Midbrain (tissue), 1 donor: ENCODE results near the gene ELK3.

Source experiments
- DNase-seq: peaks from one replicate; lab custom pipeline; 2025; lab: John Stamatoyannopoulos, UW

ELK3 gene

DNA sequence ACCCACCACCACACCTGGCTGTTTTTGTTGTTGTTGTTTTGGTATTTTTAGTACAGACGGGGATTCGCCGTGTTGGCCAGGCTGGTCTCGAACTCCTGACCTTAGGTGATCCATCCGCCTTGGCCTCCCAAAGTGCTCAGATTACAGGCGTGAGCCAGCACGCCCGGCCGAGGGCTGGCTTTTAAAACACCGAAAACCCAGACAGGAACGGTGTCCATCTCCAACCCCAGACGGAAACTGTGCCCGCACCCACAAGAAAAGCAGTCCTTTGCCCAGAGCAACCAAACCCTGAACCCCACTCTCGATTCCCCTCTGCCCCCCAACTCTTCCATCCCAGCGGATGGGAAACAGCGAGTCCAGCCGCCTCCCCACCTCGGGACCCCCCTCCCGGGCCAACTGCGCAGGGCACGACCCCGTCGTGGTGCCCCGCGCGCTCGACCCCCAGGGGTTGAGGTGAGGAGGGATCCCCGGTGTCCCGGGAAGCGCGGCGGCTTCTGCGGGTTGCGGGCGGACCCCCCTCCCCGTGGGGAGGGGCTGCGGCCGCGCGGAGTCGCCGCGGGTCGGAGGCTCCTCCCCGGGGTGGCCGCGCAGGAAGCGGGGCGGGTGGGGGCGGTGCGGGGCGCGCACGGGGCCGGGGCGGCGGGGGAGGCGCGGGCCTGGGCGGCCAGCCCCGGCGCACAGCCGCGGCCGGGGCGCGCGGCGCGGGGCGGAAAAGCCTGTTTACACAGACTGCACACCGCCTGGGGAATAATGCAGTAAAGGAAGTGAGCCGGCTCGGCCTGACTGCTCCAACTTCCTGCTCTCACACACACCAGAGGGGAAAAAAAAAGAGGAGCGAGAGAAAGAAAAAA lies at the start of gene ELK3:
Gene ELK3, plus strand, starts transcription at position 651 of the 851 bp plus-strand sequence.
- DNase-seq: peak; percentile 50

DNA sequence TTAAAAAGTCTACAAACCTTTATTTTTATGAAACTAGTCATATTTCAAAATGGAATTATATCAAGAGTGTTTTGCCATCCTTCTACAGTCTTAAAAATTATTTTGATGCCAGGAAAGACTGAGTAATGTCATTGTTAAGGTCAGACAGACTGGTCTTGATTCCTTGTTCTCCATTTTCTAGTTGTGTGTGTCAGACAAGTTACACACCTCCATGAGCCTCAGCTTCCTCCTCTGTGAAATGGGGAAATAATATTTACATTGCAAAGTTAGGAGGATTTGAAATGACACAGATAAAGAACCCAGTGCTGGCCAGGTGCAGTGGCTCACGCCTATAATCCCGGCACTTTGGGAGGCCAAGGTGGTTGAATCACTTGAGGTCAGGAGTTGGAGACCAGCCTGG lies 47.4 kb upstream of the ELK3 start:
- DNase-seq: no peak

DNA sequence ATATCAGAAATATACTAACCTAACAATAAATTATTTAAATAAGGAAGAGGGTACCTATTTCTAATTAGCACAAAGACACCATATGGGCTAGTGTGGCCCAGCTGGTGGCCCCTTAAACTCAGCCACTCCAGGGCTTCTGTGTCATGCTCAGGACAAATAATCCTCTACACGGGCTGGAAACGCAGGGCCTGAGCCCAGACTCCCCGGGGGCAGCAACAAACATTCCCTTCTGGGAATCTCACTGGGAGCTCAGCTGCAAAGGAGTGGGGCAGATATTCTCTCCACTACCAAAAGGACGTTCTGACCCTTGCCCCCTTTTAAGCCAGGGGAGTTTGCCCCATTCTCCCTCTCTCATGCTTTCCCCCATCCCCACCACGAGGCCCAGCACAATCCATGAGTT lies 43.7 kb upstream of the ELK3 start:
- DNase-seq: no peak

DNA sequence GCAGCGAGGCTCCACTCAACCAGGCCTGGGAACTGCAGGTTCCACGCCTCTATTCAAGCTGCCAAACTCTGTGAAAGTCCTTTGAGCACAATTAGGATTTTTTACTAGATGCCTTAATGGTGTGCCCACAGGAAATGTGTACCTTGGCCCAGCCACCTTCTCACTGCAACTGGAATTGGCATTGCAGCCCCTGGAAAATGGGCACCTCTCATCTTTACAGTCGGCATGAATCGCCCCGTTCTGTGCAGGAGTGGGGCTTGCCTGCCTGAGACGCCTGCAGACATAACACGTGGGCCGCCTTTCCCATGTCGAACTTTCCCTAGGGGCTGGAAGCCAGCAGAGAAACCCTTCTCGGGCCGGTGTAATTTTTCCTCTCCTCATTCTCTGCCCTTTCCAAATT lies 42.0 kb upstream of the ELK3 start:
- no peak for DNase-seq

DNA sequence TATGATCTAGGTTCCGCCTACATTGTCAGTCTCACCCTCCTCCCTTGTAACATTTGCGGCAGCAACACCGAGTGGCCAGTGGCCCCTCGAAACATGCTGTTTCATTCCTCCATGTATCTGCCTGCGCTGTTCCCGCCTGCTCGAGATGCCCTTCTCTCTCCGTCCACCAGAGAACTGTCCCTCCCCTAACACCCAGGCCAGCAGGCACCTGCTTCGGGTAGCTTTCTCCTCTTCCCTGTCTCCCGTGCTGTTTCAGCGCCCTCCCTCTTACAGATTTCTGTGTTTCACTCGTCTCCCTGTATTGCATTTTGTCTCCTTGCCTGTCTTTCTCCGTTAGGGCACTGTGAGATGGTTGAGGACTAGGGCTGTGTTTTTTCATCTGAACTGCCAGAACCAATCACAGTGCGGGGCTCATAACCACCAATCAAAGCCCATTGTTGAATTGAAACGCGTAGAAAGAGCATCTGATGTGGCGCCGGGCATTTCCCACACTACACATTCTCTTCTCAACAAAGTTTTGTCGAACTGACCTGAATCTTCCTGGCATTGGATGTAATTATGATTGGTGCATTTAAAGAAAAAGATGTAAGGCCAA lies 40.9 kb upstream of the ELK3 start:
- DNase-seq: no peak

DNA sequence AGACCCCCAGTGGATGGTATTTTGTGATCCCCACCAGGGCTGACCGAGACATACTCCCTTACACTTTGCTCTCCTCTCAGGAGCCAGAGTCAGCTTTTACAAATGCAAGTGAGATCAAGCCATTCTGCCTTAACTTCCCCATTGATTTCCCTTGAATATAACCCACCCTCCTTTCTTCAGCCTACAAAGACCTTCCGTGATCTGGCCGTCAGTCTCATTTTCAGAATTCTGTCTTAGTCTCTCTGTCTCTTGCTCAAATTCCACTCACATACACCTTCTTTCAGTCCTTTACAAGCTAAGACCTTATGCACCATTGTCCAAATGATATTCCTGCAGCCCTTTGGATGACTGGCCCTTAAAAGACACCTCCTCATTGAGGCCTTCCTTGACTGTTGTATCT lies 39.0 kb upstream of the ELK3 start:
- DNase-seq: no peak

DNA sequence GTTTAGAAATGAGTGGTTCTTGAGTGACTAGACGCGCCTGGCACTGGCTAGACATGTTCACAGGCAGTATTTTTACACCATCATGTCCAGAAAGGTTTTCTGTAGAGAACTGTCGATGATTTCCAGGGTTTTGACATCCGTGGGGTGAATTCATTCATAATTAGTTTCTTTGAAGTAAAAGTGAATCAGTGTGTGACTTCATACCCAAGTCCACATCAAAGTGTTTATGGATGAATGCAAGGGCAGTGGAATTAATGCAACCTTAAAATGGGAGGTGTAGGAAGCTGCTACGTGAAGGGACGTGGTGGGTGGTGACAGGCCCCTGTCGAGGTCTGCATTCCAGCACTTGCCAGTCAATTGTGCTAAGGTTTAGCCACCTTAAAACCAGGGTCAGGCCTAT lies 38.4 kb upstream of the ELK3 start:
- no peak for DNase-seq

DNA sequence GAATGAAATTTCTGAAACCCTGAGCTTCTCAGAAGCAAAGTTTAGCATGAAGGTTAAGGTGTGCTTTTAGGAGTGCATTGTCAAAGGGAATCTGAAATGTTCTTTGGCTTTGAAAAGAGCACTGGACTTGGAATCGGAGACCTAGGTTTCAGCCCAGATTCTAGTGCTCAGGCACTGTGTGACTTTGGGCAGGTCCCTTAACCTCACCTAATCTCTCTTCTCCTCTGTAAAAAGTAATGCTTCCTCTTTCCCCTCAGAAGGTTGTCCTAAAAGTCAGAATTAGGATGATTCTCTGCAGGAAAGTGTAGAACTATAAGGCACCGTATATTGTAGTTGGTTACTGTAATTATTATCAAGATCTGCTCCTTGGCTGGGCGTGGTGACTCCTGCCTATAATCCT lies 38.0 kb upstream of the ELK3 start:
- no peak for DNase-seq

DNA sequence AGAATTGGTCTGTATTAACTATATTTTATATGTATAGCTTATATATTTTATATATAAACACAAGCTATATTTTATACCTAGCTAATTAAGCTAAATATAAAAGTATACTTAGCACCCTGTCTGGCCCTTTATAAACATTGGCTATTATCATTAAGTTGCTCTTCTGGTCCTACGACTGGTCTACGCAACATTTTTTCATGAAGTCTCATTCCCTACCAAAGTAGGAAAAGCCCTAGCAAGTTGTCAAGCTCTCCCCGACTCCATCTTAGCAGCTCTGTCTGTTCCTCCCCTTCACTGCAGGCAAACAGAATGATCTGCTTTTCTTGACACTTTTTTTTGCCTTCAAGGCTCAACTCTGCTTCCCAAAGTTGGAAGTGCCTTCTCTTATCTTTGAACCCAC lies 36.7 kb upstream of the ELK3 start:
- DNase-seq: no peak

DNA sequence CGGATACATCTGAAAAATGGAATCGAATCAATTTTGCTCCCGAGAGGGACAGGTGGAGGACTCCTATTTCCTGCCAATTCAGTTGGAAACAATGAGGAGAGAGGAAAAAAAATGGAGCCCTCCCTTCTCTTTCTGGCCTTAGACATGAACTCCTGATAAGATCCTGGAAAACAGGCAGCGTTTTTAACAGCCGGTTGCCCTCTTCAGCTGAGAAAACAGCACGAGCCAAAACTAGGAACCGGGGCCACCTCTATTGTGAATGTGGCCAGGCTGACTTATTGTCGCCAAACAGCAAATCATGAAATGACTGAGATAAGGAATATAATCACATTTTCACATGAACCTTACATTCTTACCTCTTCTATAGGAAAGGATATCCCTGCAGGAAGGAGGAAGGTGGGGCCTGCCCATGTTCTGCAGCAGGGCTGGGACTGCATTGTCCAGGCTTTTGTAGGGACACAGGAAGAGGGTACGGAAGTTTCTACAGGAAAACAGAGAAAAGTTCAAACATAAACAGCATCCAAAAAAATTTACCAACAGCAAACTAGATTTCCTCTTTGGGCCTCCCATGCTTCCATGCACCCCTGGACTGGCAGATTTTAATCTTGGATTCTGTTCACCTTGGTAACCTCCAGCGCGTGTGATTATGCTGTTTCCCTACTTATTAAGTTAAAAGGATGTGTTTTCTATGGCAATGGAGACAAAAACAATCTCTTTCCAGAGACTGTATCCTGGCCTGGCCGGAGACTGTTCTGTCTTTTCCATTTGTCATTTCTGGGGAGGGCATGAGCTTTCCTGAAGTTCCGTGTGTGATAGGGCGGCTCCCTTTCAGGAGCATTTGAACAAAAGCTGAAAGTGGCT lies 29.0 kb upstream of the ELK3 start:
- DNase-seq: no peak

DNA sequence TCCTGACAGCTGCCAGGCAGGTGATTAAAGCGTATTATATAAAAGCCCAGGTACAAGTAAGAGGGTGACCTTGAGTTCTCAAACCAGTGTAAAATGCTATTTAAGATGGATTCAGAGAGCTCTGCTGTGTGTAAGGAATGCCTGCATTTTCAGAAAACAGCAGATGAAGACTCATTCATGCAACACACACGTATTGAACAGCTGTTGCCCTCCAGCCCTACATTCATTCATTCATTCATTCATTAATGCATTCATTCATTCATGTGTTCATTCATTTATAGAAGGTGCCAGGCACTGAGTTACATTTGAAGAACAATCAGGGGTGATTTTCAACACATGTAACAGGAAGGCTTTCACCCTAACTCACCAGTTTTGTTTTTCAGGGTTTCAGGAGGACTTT lies 27.4 kb upstream of the ELK3 start:
- no peak for DNase-seq

DNA sequence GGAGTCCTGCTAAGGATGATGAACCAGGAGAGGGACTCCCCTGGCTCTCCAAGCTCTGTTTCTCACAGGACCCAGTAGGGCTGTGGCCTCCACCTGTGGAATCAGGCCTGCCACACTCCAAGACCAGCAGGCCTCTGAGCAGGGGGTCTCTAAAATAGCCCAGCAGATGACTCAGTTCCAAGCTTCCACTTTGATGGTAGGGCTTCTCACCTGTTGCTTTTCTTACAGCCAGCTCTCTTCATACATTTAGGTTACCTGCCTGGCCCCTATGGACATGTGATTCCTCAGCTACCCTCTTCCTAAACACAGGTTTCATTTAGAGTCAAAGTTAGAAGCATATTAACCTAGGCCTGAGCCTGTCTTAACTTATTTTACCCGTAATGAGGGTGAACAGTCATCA lies 26.7 kb upstream of the ELK3 start:
- DNase-seq: no peak

DNA sequence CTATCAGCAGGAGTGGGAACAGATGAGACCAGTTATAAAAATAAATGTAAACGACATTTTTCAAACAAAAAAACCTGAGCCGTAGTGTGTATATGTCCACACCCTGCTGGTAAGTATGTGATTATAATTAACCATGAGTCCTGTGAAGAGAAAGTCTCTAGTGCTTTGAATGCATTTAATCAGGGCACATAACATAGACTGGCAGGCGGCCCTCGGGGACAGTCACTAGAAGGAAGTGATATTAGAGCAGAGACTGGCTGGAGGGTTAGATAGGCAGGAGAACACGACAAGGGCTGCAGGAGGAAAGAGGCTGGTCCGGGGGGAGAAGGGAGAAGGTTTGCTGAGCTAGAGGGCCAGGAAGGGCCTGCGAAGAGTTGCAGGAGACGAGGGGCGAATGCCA lies 23.8 kb upstream of the ELK3 start:
- DNase-seq: no peak

DNA sequence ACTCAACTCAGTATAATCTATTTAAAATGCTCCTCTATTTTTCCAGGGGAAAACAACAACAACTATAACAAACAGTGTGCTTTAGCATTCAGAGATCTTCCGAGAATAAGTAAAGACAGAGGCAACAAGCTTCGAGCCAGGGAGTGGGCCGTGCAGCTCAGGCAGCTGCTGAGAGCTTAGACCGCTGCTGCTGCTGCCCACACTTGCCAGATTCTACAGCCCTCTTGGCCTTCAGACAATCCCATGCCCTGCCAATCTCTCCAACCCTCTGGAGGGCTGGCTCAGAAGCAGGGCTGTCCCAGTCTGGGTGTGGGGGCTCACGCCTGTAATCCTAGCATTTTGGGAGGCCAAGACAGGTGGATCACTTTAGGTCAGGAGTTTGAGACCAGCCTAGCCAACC lies 23.4 kb upstream of the ELK3 start:
- peak; percentile 10 for DNase-seq

DNA sequence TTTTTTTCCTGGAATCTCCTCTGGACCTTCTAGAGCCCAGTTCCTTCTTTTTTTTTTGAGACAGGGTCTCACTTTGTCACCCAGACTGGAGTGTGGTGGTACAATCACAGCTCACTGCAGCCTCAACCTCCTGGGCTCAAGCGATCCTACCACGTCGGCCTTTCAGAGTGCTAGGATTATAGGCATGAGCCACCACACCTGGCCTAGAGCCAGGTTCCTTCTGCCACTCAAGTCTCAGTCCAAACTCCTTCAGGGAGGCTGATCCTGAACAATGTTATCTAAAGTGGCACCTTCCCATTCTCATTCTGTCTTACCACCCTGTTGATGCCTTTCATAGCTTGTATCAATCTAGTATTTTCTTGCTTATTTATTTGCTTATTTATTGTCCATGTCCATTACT lies 22.3 kb upstream of the ELK3 start:
- no peak for DNase-seq

DNA sequence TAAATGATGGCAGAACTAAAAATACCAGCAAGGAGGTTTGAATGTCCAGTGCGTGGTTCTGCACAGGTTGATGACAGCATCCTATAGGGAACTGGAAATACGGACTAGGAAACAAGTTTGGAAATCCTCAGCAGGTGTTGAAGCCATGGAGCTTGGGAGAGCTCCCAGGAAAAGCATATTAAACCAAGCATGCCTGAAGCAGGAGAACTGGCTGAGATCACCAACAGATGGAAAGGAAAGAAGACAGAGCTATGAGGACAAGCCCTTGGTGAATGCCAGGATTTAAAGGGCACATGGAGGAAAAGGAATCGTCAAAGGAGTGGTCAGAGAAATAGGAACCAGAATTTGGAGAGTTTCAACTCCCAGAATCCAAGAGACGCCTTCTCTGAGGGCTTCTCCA lies 21.2 kb upstream of the ELK3 start:
- no peak for DNase-seq

DNA sequence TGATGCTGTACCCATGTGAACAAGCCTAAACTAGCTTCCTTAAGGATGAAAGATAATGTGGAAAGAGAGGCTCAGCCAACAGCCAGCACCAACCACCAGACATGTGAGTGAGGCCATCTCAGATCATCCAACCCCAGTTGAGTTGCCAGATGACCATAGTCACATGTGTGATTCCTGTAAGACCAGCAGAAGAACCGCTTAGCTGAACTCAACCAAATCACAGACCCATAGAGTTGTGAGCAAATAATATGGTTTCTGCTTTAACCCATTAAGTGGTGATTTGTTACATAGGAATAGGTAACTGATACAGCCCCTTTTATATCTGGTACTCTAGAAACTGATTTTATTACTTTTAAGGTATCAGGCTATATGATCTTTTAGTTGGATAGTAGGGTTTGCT lies 17.6 kb upstream of the ELK3 start:
- no peak for DNase-seq

DNA sequence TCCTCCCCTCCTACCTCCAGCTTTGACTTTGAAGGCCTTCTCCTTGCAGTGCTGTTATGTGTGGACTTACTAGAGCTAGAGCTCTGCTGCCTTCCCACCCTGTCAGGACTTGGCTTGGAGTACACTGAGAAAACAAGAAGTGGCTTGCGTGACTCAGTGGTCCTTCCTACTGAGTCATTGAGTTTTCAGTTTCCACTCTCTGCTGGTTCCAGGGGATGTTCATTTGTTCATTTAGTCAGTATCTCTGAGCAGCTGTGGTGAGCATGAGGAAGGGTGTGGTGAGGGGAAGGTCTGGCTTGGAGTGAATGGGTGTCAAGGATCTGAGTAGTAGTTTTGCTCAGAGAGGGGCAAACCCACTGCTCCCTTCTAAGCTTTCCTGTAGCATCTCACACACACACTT lies 17.2 kb upstream of the ELK3 start:
- no peak for DNase-seq

DNA sequence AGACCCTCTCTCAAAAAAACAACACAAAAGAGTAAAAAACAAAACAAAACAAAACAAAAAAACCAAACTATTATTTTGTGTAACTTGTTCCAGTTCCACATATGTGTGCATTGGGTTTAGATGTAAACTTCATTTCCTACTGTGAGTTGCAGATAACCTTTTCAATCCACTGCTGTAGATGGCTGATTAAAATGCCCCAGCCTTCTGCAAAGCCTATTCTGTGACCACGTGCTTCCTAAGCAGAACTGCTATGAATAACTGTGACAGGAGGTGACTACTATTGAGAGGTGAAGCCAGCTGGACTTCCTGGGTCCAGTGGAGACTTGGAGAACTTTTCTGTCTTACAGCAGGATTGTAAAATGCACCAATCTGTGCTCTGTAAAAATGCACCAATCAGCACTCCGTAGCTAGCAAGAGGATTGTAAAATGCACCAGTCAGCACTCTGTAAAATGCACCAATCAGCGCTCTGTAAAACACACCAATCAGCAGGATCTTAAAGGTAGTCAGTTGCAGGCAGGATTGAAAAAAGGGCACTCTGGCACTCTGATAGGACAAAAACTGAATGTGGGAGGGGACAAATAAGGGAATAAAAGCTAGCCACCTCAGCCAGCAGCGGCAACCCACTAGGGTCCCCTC lies 10.3 kb upstream of the ELK3 start:
- no peak for DNase-seq

DNA sequence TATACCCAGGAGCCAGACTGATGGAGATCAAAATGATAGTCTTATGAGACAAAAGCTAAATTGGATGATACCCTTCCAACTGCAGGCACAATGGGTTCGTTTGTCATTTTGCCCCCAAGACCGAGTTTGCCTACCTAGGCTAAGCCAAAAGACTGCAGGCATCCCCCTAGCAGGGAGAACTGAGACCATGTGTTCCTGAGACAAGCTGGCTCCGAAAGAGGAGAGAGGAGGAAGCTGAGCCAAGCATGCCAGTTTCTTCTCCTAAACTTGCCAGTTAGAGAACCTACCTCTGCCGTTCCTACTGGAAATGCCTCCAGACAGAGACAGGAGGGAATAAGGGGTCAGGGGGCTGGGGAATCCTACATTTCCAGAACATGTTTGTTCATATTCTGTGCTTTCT lies 8.3 kb upstream of the ELK3 start:
- DNase-seq: no peak

DNA sequence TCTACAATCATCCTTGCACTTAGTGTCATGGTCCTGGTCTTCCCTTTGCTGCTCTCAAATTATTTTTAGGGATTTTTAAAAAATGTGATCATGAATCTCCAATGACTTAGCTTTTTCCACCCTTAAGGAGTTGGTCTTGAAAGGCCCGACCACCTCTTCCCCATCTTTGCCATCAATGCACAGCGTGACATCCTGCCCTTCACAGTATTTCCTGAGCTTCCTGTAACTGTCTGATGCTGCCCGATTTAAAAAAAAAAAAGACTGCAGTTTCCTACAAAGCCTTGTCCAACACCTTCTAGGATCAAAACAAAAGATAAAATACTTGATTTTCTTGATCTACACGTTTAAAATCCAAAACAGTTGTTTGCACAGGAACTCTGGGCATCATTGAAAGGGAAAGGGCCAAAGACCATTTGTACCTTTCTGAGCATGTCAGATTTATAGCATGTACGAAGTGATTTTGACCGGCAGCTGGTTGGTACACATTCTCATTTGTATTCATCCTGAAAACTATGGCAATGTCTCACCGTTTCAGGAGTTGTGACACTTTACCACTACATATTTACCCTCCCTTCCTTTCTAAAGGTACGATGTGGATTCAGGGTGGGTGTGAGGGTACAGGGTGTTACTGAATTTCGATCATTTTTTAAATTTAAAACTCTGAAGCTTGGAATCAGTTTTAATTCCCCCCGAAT lies 7.4 kb upstream of the ELK3 start:
- no peak for DNase-seq

DNA sequence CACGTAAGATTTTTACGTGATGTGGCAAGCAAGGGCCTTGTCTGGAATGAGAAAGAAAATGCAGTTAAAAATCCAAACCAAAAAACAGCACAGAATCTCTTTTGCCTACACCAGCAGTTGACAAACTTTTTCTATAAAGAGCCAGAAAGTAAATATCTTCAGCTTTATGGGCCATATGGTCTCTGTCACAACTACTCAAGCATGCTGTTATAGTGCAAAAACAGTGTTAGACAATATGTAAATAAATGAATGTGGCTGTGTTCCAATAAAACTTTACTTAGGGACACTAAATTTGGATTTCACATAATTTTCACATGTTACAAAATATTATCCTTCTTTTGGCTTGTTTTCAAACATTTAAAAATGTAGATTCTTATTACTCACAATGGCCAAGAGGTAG lies 6.2 kb upstream of the ELK3 start:
- DNase-seq: no peak
